ENCODE results near the gene ETV5.
"Not testable (repeated sequence)": the region's sequence is repeated elsewhere in the genome, so short reads cannot be mapped to it uniquely, and the experiment has no call there.

ETV5 gene

GRCh38 chr3:186025161-186025560 is 83.7 kb downstream of the ETV5 start:
- DNase-seq (ENCODE audit: low read depth in 3 of 3, low spot score in 1 of 3), result no peak

DNA sequence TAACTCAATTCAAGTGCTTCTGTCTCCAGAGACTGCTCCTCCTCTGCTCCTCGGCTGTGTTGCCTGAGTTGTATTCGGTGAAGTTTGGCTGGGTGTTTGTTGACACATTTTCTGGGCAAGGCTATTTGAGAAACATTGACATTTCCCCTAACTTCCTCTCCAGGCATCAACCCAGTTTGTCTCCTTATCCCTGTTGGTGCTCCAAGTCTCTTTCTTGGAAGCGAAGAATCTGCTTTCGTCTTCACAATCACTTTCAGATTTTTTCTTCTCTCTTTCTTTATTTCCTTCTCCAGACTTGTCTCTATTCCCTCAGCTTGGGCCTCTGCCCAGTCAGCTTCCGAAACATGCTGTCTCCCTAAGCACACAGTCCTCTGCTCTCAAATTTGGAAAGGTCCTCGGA is 84.7 kb downstream of the ETV5 start:
- no peak for DNase-seq (ENCODE audit: low read depth in 3 of 3, low spot score in 1 of 3)

GRCh38 chr3:186022931-186023330 is 86.0 kb downstream of the ETV5 start:
- no peak for DNase-seq (ENCODE audit: low read depth in 3 of 3, low spot score in 1 of 3)

DNA sequence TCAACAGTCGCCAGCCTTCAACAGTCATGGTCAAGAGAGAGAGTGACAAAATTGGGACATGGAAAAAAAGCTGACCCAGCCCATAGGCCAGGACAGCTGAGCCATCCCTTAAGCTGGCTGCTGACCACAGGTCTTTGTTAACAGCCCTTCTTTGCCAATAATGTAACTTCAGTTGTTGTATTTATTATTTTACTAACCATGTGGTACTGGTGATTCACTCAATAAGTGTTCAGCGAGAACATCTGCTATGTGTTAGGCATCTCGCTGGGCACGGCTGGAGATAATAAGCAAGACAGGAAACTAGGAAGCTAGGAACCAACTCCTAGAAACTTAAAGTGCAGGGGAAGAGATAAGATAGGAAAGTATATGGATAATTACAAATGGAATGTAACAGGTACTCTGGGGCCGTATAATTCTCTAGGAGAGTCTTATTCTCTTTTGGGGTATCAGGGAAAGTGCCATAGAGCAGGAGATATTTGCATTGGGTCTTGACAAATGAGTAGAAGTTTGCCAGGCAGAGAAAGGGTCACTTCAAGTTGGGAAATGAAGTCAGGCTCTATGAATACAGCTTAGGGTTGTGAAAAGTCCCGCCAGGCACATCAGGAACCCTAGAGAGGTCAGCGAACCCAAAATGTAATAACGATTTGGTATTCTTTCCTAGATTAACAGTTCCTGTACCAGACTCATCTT is 87.1 kb downstream of the ETV5 start:
- DNase-seq (ENCODE audit: low read depth in 3 of 3, low spot score in 1 of 3), result no peak

- DNase-seq (ENCODE audit: low read depth in 3 of 3, low spot score in 1 of 3), result not testable (repeated sequence)
Observed at GRCh38 chr3:186021250-186021649, 87.6 kb downstream of the ETV5 start.

DNA sequence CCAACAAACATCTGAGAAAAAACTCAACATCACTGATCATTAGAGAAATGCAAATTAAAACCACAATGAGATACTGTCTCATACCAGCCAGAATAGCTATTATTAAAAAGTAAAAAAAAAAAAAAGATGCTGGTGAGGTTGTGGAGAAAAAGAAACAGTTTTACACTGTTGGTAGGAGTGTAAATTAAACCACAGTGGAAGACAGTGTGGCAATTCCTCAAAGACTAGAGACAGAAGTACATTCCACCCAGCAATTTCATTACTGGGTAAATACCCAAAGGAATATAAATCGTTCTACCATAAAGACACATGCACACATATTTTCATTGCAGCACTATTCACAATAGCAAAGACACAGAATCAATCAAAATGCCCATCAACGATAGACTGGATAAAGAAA is 89.6 kb downstream of the ETV5 start:
- not testable (repeated sequence) for DNase-seq (ENCODE audit: low read depth in 3 of 3, low spot score in 1 of 3)

DNA sequence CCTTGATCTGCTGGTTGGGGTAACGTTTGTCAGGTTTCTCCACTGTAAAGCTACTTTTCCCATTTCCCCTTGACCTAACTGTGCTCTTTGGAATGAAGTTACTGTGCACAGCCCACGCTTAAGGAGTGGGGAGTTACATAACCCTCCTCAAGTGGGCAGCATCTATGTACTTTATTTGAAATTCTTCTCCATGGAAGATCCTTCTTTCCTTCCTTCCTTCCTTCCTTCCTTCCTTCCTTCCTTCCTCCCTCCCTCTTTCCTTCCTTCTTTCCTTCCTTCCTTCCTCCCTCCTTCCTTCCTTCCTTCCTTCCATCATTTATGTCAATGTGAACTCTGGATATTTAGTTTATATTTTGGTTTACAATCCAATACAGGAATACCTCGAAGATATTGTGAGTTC is 94.0 kb downstream of the ETV5 start:
- no peak for DNase-seq (ENCODE audit: low read depth in 3 of 3, low spot score in 1 of 3)

DNA sequence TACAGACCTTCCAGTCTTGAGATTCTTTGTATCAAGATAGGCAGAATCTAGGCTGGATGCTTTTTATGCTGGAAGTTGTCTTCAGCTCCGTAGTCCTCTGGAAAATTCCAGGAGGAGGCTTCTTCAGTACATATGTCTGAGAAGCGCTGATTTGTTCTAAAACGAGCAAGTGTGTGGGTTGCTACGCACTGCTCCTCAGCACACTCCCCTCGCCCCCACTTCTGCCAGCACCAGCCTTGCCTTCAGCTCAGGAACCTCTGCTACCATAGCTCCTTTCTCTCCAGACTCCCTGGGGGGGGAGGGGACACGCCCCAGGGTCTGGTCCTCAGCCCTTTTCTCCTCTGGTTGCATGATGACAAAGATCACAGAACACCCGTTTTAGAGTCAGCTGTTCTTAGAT is 95.6 kb downstream of the ETV5 start:
- DNase-seq (ENCODE audit: low read depth in 3 of 3, low spot score in 1 of 3), result no peak

- no peak for DNase-seq (ENCODE audit: low read depth in 3 of 3, low spot score in 1 of 3)
Observed at GRCh38 chr3:186012137-186012536, 96.8 kb downstream of the ETV5 start.

DNA sequence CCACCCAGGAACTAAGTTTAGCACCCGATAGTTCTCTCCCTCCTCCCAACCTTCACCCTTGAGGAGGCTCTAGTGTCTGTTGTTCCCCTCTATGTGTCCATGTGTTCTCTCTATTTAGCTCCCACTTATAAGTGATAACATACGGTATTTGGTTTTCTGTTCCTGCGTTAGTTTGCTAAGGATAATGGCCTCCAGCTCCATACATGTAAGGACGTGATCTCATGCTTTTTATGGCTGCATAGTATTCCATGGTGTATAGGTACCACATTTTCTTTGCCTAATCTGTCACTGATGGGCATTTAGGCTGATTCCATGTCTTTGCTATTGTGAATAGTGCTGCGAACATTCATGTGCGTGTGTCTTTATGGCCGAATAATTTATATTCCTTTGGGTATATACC is 104.2 kb downstream of the ETV5 start:
- no peak for DNase-seq (ENCODE audit: low read depth in 3 of 3, low spot score in 1 of 3)

DNA sequence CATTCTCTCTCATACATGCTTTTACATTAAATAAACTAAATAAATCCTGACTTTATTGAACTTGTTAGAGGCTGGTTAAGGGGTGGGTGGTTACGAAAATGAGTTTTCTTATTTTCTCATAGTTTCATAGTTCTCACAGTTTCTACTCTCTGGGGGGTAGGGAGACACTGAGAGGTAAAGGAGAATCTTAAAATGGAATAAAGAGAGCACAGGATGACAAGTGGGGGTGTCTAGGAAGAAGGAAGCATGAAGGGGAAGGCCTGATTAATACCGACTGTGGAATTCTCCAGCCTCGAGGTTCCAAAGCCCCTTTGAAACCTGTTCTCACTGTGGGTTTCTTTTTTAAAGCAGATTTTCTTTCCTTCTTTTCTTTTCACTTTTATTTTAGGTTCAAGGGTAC is 104.7 kb downstream of the ETV5 start:
- DNase-seq (ENCODE audit: low read depth in 3 of 3, low spot score in 1 of 3), result no peak

- no peak for DNase-seq (ENCODE audit: low read depth in 3 of 3, low spot score in 1 of 3)
Observed at GRCh38 chr3:186003610-186004009, 105.3 kb downstream of the ETV5 start.

- no peak for DNase-seq (ENCODE audit: low read depth in 3 of 3, low spot score in 1 of 3)
Observed at GRCh38 chr3:186002884-186003472, 105.9 kb downstream of the ETV5 start.

- DNase-seq (ENCODE audit: low read depth in 3 of 3, low spot score in 1 of 3), result no peak
Observed at GRCh38 chr3:186001842-186002241, 107.0 kb downstream of the ETV5 start.

DNA sequence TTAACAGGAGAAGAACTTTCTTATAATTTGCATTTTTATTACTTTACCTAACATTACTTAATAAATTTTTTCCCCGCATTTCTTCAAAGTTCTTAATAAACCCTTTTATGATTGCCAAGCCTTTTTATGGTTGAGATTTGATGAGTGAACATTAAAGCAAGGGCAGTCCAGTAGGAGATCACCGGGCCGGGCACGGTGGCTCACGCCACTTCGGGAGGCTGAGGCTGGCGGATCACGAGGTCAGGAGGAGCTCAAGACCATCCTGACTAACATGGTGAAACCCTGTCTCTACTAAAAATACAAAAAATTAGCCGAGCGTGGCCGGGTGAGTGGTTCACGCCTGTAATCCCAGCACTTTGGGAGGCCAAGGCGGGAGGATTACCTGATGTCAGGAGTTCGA is 109.7 kb downstream of the ETV5 start:
- no peak for DNase-seq (ENCODE audit: low read depth in 3 of 3, low spot score in 1 of 3)

GRCh38 chr3:185998136-185998535 is 110.8 kb downstream of the ETV5 start:
- no peak for DNase-seq (ENCODE audit: low read depth in 3 of 3, low spot score in 1 of 3)

GRCh38 chr3:185997130-185997529 is 111.8 kb downstream of the ETV5 start:
- no peak for DNase-seq (ENCODE audit: low read depth in 3 of 3, low spot score in 1 of 3)

Measured in stimulated activated CD4-positive, alpha-beta T cell treated with anti-CD3 and anti-CD28 coated beads, TNF-alpha, amount 100 ng/mL, for 1 hour (primary cell).